ENCODE measurements around the gene TMPRSS7. TPM values are rescaled to one million over a fixed set of nuclear protein-coding genes. Genes with fewer than 3 reads are reported as not detected.

The TMPRSS7 gene
- total RNA-seq, 4 donors from 2014 or later, result 0.23 to 0.34 (median 0.29) TPM; not detected in 1

GRCh38 chr3:112013784-112014143 is 20.8 kb upstream of the TMPRSS7 start:
- TF ChIP-seq CTCF (IDR thresholded peaks at IDR 0.05) (no peak), POLR2A (IDR thresholded peaks at IDR 0.05) (no peak)
- WGBS, 2 donors, result 59 to 76% methylated on average over 5 of the region's 5 CpGs
- no peak overlapping the region for H3K4me3 ChIP-seq (ENCODE audit: low read depth, poor library complexity, severe bottlenecking)
- intact Hi-C loops (cut with DNase I; ENCODE audit: low total_unique reads), result no loop called here
- DNase-seq (ENCODE audit: low spot score in 2 of 2), result no peak

DNA sequence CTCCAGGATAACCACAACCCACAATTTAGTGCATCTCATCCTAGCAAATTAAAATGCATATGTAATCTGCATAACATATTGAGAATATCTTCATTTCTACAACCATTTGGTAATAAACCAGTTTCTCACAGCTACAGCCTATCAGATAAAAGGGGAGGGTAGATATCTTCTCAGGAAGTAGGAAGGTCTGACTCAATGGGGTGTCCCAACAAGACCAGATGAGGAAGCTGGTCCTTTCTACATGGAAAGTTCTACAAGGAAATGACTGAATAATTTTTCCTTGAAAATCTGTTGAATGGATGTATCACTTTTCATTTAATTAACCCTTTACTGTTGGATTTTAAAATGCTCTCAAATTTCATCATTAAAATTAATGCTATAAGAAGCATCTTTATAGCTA is 17.4 kb upstream of the TMPRSS7 start:
- intact Hi-C loops (cut with DNase I; ENCODE audit: low total_unique reads), result no loop called here
- no peak overlapping the region for H3K4me3 ChIP-seq (ENCODE audit: low read depth, poor library complexity, severe bottlenecking)
- TF ChIP-seq CTCF (IDR thresholded peaks at IDR 0.05) (no peak), POLR2A (IDR thresholded peaks at IDR 0.05) (no peak)
- DNase-seq (ENCODE audit: low spot score in 2 of 2), result no peak

DNA sequence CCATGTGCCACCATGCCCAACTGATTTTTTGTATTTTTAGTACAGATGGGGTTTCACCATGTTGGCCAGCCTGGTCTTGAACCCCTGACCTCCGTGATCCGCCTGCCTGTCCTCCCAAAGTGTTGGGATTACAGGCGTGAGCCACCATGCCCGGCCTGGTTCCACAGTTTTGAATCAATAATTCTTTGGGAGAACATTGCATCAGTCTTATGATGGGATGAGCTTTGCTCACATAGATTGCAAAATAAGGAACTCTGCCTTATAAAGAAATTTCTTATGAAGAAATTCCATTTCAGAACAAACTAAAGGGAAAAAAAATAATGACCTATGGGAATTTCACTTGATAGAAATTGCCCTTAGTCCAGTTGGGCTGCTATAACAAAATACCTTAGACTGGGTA is 15.8 kb upstream of the TMPRSS7 start:
- no peak overlapping the region for H3K4me3 ChIP-seq (ENCODE audit: low read depth, poor library complexity, severe bottlenecking)
- WGBS, 2 donors, result 97 to 98% methylated on average over 4 of the region's 4 CpGs
- TF ChIP-seq POLR2A (IDR thresholded peaks at IDR 0.05) (no peak), CTCF (IDR thresholded peaks at IDR 0.05) (no peak)
- intact Hi-C loops (cut with DNase I; ENCODE audit: low total_unique reads), result no loop called here
- no peak for DNase-seq (ENCODE audit: low spot score in 2 of 2)

DNA sequence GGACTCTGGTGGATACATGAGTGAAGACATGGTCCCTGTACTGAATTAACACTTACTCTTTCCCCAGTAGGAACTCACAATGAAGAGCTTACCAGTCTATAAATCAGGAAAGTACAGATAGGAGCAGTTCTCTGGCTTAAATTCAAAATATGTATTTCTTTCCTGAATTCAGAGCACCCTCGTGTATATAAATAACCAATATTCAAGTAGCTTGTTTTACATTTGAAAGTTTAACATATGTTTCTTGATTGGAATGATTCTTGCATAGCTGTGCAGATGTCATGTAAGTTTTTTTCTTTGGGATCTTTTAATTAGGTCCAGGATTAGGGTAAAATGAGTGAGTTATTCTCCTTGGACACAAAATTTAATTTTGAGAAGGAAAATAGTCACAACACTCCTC is 14.8 kb upstream of the TMPRSS7 start:
- 58 to 59% methylated on average over 1 of the region's 1 CpG for WGBS, 2 donors
- no peak for DNase-seq (ENCODE audit: low spot score in 2 of 2)
- H3K4me3 ChIP-seq (ENCODE audit: low read depth, poor library complexity, severe bottlenecking), result no peak overlapping the region
- TF ChIP-seq CTCF (IDR thresholded peaks at IDR 0.05), result no peak
- TF ChIP-seq POLR2A (IDR thresholded peaks at IDR 0.05), result no peak
- intact Hi-C loops (cut with DNase I; ENCODE audit: low total_unique reads), result no loop called here

DNA sequence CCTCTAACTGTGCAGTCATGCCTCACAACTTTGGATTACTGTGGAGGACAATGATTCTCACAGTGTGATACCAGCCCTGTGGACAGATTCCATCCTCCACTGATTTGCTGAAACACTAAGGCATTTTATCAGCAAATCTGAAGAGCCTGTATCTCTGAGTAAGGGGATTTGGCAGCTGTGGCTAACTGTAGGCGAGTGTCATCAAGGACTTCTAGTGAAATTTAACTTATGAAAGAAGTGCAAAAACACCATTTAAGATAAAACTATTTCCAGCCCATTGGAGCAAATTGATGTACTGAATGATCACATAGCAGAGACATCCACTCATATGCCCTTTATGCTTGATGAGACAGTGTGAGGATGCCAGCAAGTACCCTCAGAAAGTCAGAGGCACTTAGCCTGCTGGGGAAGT is 13.9 kb upstream of the TMPRSS7 start:
- intact Hi-C loops (cut with DNase I; ENCODE audit: low total_unique reads), result no loop called here
- WGBS, 2 donors, result 89 to 92% methylated on average over 1 of the region's 1 CpG
- no peak for TF ChIP-seq CTCF (IDR thresholded peaks at IDR 0.05)
- TF ChIP-seq POLR2A (IDR thresholded peaks at IDR 0.05), result no peak
- H3K4me3 ChIP-seq (ENCODE audit: low read depth, poor library complexity, severe bottlenecking), result no peak overlapping the region
- DNase-seq (ENCODE audit: low spot score in 2 of 2), result no peak

- TF ChIP-seq CTCF (IDR thresholded peaks at IDR 0.05), result no peak
- no peak for TF ChIP-seq POLR2A (IDR thresholded peaks at IDR 0.05)
- intact Hi-C loops (cut with DNase I; ENCODE audit: low total_unique reads), result no loop called here
- no peak overlapping the region for H3K4me3 ChIP-seq (ENCODE audit: low read depth, poor library complexity, severe bottlenecking)
- no peak for DNase-seq (ENCODE audit: low spot score in 2 of 2)
- WGBS, 2 donors, result 87 to 93% methylated on average over 4 of the region's 4 CpGs
These were observed 7.4 kb upstream of the TMPRSS7 start for GRCh38 chr3:112027142-112027541.

Data from lower leg skin (tissue), 4 donors.